PC-9 (cell line): Measurements from ENCODE around the gene GPC5.

ENCODE experiments used
- CTCF ChIP-seq: fragments of 200-600 bp; sonication (generic); conservative IDR thresholded peaks from 2 replicates; pipeline ENCODE4 v1.6.1; 2017; ENCODE audit warnings: mixed run types, antibody characterized with exemption, mild to moderate bottlenecking, moderate library complexity
- EZH2 ChIP-seq: fragments of 200-600 bp; sonication (generic); IDR thresholded peaks from 2 replicates; pipeline ENCODE4 v1.8.0; 2017; ENCODE audit warnings: antibody characterized with exemption, low read depth

- TF ChIP-seq CTCF: no peak
- no peak for TF ChIP-seq EZH2
Measured at GRCh38 chr13:92173254-92173653, 774.8 kb downstream of the GPC5 start.
